Measurements from ENCODE around the gene FNDC10. TPM values are rescaled to one million over a fixed set of nuclear protein-coding genes. Genes with fewer than 3 reads are reported as not detected.
"Not testable (repeated sequence)": the region's sequence is repeated elsewhere in the genome, so short reads cannot be mapped to it uniquely, and the experiment has no call there.

FNDC10 gene
- total RNA-seq, 1 experiment from 2014 or later = 15.6 TPM

- ChIA-PET POLR2A (no interaction called here), CTCF (interaction anchor here (1.4 kb wide), 1 partner anchor 20 kb away, joined by 3 read pairs; no protein-coding TSS in a partner anchor)
- Histone ChIP-seq H3K4me1 (no peaks in the 10 kb centered on the region; the same call in 1 of the 2 replicates), H3K9me3 (no peaks in the 10 kb centered on the region), H3K36me3 (ENCODE audit: control insufficient read depth, insufficient read depth, low read length) (no peaks in the 10 kb centered on the region), H3K4me3 (ENCODE audit: low read depth, low read length) (no peak overlapping the region), H3K27me3 (replicated peaks; ENCODE audit: control insufficient read depth, insufficient read depth, low read length) (no peaks in the 10 kb centered on the region)
- no peak for TF ChIP-seq CTCF (IDR thresholded peaks at IDR 0.05; ENCODE audit: insufficient read depth in 1 of 2, low read depth in 1 of 2, low read length in 1 of 2, severe bottlenecking in 1 of 2, unreplicated experiment in 1 of 2)
- Mint-ChIP-seq H3K9me3 (ENCODE audit: unreplicated experiment) (no peaks in the 10 kb centered on the region), H3K4me3 (ENCODE audit: unreplicated experiment) (no peak overlapping the region), H3K27ac (ENCODE audit: unreplicated experiment) (no peak overlapping the region), H3K4me1 (ENCODE audit: low read depth, unreplicated experiment) (no peaks in the 10 kb centered on the region), H3K36me3 (ENCODE audit: insufficient read depth, unreplicated experiment) (no peaks in the 10 kb centered on the region), H3K27me3 (ENCODE audit: insufficient read depth, unreplicated experiment) (no peaks in the 10 kb centered on the region)
- intact Hi-C loops (cut with micrococcal nuclease; ENCODE audit: unreplicated experiment) = no loop called here
- DNase-seq = no peak
- TSS peak; percentile 44 for BruUV-seq (replicated peaks)
Observed at GRCh38 chr1:1598051-1598719, 1.8 kb downstream of the FNDC10 start.

- peak in 1 of 2 experiments; percentile 28 for DNase-seq
- CTCF ChIA-PET = interaction anchor here (0.6 to 1.4 kb wide), 3 partner anchors 20 to 311 kb away, joined by 3 to 5 read pairs (median 3); no protein-coding TSS in a partner anchor
- H3K9me3 Mint-ChIP-seq (ENCODE audit: unreplicated experiment) = no peaks in the 10 kb centered on the region
- BruUV-seq (replicated peaks) = no TSS peak
- no peaks in the 10 kb centered on the region; the same call in 1 of the 2 replicates for H3K4me1 ChIP-seq
- POLR2A ChIA-PET = no interaction called here
- no peak overlapping the region for H3K4me3 Mint-ChIP-seq (ENCODE audit: unreplicated experiment)
- intact Hi-C loops (cut with micrococcal nuclease; ENCODE audit: unreplicated experiment) = no loop called here
- H3K27me3 Mint-ChIP-seq (ENCODE audit: insufficient read depth, unreplicated experiment) = no peaks in the 10 kb centered on the region
- H3K27me3 ChIP-seq (replicated peaks; ENCODE audit: control insufficient read depth, insufficient read depth, low read length) = no peaks in the 10 kb centered on the region
- H3K36me3 Mint-ChIP-seq (ENCODE audit: insufficient read depth, unreplicated experiment) = no peaks in the 10 kb centered on the region
- H3K36me3 ChIP-seq (ENCODE audit: control insufficient read depth, insufficient read depth, low read length) = no peaks in the 10 kb centered on the region
- H3K4me1 Mint-ChIP-seq (ENCODE audit: low read depth, unreplicated experiment) = no peaks in the 10 kb centered on the region
- H3K9me3 ChIP-seq = no peaks in the 10 kb centered on the region
- peak in 1 of 2 experiments; percentile 25 for TF ChIP-seq CTCF (IDR thresholded peaks at IDR 0.05; ENCODE audit: insufficient read depth in 1 of 2, low read depth in 1 of 2, low read length in 1 of 2, severe bottlenecking in 1 of 2, unreplicated experiment in 1 of 2)
- no peak overlapping the region for H3K4me3 ChIP-seq (ENCODE audit: low read depth, low read length)
- H3K27ac Mint-ChIP-seq (ENCODE audit: unreplicated experiment) = no peak overlapping the region
Observed at GRCh38 chr1:1597275-1597930, 2.5 kb downstream of the FNDC10 start.

GRCh38 chr1:1596493-1597274 is 3.3 kb downstream of the FNDC10 start:
- BruUV-seq (replicated peaks) = no TSS peak
- Histone ChIP-seq H3K4me3 (ENCODE audit: low read depth, low read length) (no peak overlapping the region), H3K27me3 (replicated peaks; ENCODE audit: control insufficient read depth, insufficient read depth, low read length) (no peaks in the 10 kb centered on the region), H3K4me1 (no peaks in the 10 kb centered on the region; the same call in 1 of the 2 replicates), H3K36me3 (ENCODE audit: control insufficient read depth, insufficient read depth, low read length) (no peaks in the 10 kb centered on the region), H3K9me3 (no peaks in the 10 kb centered on the region)
- CTCF ChIA-PET = interaction anchor here (0.6 to 1.4 kb wide), 3 partner anchors 19 to 312 kb away, joined by 3 to 5 read pairs (median 3); no protein-coding TSS in a partner anchor
- POLR2A ChIA-PET = no interaction called here
- Mint-ChIP-seq H3K9me3 (ENCODE audit: unreplicated experiment) (no peaks in the 10 kb centered on the region), H3K4me3 (ENCODE audit: unreplicated experiment) (no peak overlapping the region), H3K36me3 (ENCODE audit: insufficient read depth, unreplicated experiment) (no peaks in the 10 kb centered on the region), H3K27ac (ENCODE audit: unreplicated experiment) (no peak overlapping the region), H3K4me1 (ENCODE audit: low read depth, unreplicated experiment) (no peaks in the 10 kb centered on the region), H3K27me3 (ENCODE audit: insufficient read depth, unreplicated experiment) (no peaks in the 10 kb centered on the region)
- intact Hi-C loops (cut with micrococcal nuclease; ENCODE audit: unreplicated experiment) = no loop called here
- TF ChIP-seq CTCF (IDR thresholded peaks at IDR 0.05; ENCODE audit: insufficient read depth in 1 of 2, low read depth in 1 of 2, low read length in 1 of 2, severe bottlenecking in 1 of 2, unreplicated experiment in 1 of 2) = no peak
- DNase-seq = no peak

GRCh38 chr1:1595341-1595740 is 4.6 kb downstream of the FNDC10 start:
- H3K9me3 ChIP-seq; H3K4me3 Mint-ChIP-seq (ENCODE audit: unreplicated experiment); H3K9me3 Mint-ChIP-seq (ENCODE audit: unreplicated experiment); H3K36me3 ChIP-seq (ENCODE audit: control insufficient read depth, insufficient read depth, low read length); H3K4me1 ChIP-seq; H3K27me3 Mint-ChIP-seq (ENCODE audit: insufficient read depth, unreplicated experiment); H3K4me3 ChIP-seq (ENCODE audit: low read depth, low read length); H3K4me1 Mint-ChIP-seq (ENCODE audit: low read depth, unreplicated experiment); DNase-seq; H3K27ac Mint-ChIP-seq (ENCODE audit: unreplicated experiment); POLR2A ChIA-PET; CTCF ChIA-PET; H3K36me3 Mint-ChIP-seq (ENCODE audit: insufficient read depth, unreplicated experiment); BruUV-seq (replicated peaks); H3K27me3 ChIP-seq (replicated peaks; ENCODE audit: control insufficient read depth, insufficient read depth, low read length); intact Hi-C loops (cut with micrococcal nuclease; ENCODE audit: unreplicated experiment): not testable (repeated sequence)

All from Caco-2 (cell line).